HG02798 (cell line): ENCODE data around the gene PFN1.

Experiments
- ATAC-seq: cut with Tn5 transposase; IDR thresholded peaks from one replicate; pipeline ENCODE4 v1.9.1; 2021; ENCODE audit warnings: mild to moderate bottlenecking; ENCODE audit not compliant: unreplicated experiment, poor library complexity

The PFN1 gene

DNA sequence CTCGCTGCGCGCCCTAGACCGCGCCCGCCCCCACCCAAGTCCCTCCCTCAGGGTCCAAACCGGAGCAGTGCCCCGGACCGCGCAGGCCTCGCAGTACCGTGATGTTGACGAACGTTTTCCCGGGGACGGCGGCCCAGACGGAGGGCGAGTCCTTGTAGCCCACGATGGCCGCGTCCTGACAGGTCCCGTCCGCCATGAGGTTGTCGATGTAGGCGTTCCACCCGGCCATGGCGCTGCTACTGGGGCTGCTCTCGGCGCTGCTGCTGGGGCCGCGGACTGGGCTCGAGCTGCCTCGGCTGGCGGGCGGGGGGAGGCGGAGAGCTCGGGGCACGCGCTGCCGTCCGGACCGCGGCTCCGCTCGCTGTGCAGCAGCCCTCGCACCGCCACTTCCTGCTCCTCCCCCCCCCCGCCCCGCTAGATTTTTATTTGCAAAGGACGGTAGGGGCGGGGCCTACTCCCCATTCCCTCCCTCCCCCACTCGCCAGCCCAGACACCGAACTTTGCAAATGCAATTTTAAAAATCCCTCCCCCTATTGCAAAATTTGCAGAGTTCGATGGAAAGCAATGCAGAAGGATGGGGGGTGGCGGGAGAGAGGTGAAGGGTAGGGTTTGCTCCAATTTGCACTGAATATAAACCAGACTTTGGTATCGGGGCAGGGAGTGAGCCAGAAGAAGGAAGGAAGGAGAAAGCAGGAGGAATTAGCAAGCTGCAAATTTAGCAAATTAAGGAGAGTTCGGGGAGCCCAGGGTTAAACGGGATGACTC, at the start of gene PFN1:
TSS of gene PFN1 (minus strand) at position 365 of the 765 bp plus-strand sequence. CDS start at position 229, 136 bp downstream.
- peak; percentile 20 for ATAC-seq

DNA sequence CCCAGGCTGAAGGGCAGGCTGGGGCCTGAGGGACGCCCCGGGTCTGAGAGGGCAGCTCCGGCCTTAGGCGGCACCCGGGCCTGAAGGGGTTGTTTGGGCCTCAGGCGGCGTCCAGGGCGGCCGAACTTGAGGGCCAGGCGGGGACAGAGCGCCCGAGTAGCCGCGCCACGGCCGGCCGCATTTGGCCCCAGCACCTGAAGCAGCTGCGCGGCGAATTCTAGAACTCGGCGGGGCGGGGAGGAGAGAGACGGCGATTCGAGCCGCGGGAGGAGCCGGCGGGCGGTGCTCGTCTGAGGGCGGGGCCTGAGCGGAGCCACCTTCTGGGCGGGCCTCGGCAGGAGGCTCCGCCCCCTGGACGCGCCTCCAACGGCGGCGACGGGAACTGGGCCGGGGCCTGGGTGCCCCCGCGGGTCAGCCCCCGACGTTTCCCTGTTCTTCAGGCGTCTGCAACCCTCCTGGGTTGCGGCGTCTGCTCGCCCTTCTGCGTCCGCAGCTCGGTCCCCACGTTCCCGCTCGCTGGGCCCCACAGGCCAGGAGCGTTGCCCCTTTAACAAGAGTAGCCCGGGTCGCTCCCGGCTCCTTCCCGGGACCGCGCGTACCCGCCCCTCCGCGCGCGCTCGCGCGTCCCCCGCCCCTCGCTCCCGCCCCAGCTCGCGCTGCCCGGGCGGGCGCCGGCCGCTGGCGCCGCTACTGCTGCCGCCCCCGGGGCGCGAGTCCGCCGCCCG, 49.1 kb upstream of the PFN1 start, which contains the start of the genes INCA1 and KIF1C:
TSS of gene INCA1 (minus strand) at position 221 of the 725 bp plus-strand sequence. CDS start 3,085 bp downstream, outside the sequence.
TSS of gene KIF1C (plus strand) at position 649 of the 725 bp plus-strand sequence. CDS start 2,297 bp downstream, outside the sequence.
- peak; percentile 89 for ATAC-seq

DNA sequence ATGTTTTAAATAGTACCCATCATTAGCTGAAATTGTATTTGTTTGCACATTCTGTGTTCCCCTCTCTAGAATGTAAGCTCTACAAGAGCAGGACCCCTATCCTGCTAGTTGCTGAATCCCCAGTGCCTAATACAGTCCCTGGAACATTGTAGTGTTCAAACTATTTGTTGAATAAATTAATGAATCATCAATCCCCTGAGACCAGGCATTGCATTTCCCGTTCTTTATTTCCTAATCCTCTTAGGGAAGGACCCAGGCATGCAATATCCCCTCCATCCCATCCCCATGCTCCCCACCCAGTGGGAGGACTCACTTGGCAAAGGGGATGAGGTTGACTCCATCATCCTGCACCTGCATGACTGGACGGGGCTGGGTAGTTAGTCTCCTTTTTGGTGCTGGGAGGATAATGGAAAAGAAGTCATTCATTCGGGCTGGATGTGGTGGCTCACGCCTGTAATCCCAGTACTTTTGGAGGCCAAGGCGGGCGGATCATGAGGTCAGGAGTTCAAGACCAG, 45.8 kb upstream of the PFN1 start:
- no peak for ATAC-seq

DNA sequence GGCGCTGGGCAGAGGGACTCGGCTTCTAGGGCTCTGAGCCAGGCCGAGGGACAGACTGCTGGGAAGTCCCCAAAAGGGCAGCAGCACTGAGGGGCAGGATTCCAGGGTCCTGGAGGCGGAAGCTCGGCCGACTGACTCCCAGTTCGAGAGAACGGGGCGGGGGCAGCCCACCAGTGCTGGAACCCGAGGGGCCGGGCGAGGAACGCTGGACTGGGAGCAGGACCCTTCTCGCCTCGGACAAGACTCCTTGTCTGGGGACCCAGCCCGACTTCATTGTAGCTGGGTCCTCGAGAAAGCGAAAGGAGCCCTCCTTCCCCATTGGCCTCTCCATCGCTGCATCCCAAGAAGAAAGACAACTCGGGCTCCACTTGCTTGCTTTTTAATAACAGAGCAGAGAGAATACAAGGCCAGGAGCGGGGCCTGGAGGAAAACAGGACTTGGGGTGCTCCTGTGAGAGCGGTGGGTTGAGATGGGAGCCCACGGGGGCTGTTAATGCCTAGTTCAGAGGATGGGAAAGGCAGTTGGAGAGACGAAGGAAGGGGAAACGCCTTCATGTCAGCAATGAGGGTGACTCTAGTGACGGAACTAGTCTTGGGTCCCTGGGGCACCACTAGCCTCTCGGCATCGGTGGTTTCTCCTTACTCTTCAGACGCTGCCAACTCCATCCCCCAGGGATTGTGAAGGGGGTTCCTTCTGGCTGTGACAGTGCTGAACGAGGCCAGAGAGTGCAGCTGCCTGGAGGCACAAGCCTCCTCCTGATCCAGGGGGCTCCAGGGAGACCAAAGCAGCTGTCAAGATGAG, 39.6 kb upstream of the PFN1 start:
- ATAC-seq = no peak

DNA sequence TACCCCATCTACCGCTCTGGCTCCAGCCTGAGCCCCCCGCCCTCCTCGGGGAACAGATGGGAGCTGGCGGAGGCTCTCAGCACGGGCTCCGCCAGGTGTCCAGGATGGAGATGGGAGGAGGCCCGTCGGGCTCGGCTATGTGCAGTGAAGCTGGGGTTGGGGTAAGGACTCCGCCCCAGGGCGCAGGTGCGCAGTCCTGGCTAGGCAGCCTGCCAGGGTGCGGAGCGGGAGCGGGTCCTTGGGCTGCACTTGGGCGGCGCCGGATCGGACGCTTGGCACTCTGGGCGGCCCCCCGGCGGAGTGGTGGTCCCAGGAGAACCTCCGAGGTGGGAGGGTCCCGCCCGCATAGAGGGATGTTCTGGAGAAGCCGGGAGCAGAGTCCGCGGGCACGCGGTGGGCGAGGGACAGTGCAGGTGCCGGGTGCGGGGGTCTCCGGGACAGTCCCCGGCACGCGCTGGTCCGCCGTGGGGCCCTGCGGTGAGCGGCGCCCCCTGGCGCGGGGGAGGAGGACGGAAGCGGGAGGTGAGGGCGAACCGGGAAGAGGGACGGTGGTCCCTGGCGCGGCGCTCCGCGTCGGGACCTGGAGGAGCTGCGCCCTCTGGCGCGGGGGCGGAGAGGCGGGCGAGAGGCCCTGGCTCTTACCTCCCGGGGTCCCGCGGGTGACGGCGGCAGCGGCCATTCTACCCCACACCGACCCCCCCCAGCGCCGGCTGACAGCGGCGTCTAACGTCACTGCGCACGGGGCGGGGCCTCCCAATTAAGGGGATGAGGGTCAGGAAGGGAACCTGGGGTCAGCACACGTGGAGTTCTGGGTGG, 38.8 kb upstream of the PFN1 start, which contains the start of gene CAMTA2:
TSS of gene CAMTA2 (minus strand) at position 725 of the 816 bp plus-strand sequence. CDS start 1,453 bp downstream, outside the sequence.
- peak; percentile 75 for ATAC-seq

DNA sequence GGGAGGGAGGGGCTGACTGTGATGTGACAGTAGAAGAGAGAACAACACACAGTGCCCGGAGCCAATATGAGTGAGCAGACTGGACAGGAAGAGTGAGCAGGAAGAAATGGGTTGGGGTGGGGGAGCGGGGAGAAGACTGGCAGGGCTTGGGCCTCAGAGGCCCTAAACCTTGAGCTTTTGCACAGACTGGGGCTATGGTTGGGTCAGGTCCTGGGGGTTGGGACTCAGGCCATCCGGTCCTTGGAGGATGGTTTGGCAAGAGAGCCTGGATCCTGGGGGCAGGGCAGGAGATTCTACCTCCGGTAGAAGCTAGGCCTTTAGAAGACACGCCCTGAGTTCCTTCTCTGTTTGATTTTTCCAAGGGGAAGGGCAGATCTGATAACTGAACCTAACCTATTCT, 38.1 kb upstream of the PFN1 start:
- ATAC-seq = no peak

DNA sequence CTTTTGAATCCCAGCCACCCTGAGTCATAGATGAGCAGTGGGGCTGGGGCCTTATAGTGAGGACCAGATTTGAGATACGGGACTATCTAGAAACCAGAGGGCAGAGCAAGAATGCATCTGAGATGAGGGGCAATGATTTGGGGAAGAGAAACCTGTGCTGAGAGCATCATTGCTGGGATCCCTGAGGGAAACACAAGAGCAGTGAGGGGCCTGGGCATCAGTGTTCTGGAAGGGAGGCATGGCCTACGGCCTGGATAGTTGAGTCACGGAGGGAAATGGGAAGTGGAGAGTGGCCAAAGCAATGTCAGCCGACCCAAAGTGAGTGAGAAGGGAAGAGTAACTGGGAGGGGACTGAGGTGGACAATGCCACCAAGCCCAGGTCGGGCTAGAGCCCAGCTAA, 34.0 kb upstream of the PFN1 start:
- no peak for ATAC-seq

DNA sequence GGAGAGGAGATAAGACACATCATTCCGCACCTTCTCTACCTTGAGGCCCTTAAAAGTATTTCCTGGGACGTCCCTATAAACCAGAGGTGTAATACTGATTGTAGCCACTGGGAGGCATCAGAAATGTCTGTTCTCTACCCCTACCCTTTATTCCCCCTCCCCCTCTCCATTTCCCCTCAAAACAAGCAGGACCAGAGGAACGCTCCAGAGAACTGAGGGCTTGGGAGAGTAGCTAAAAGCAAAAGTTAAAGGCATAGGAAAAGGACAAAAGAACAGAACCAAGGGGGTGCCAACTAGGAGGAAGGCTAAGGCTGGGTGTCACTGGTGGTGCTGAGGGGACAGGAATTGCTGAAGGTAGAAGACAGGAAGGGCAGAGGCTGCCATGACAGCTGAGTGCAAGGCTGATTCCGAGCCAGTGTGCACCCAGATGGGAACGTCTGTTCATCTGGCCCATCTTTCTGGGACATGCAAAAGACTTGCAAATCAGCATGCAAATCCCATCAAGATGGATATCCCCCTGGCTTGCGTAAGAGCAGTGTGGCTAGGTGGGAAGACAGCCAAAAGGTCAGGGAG, 32.4 kb upstream of the PFN1 start:
- ATAC-seq = no peak

DNA sequence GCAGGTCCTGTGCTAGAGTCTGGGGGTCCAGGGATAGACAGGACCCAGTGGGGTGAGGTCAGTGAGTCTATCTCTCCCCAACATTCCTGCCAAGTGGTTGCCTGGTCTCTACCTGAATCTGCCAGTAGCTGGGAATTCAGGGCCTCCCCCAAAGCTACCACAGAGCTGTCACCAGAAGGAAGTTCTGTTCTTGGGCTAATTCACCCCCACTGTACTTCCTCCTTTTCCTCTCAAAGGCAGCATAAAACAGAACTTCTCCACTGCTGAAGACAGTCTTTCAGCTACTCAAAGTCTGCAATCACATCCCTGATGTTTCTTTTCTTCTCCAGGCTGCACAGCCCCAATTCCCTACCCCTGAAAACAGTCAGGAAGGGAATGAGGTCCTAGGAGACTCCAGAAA, 30.4 kb upstream of the PFN1 start:
- no peak for ATAC-seq

DNA sequence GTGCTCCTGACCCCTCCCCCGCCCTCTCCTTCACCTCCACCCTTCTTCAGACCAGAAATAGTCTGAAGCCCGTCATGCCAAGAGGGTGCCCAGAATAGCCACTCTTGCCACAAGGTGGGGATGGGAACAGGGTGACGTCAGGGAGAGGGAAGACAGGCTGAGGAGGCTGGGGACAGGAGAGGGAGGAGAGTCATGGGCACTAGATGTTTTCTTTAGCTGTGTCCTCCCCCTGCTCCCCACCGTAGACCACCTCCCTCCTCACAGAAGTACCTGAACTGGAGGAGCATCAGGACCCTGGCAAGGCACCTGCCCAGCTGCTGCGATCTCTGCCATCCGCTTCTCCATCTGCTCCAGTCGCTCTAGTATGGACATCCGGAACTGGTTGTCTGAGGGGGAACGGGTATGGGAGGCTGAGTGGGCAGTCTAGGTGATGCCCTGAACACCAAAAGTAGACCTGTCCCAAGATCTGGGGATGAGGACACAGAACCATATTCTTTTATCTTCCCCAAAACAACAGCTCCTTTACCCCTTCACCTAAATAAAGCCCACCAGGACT, 25.9 kb upstream of the PFN1 start:
- ATAC-seq = no peak

DNA sequence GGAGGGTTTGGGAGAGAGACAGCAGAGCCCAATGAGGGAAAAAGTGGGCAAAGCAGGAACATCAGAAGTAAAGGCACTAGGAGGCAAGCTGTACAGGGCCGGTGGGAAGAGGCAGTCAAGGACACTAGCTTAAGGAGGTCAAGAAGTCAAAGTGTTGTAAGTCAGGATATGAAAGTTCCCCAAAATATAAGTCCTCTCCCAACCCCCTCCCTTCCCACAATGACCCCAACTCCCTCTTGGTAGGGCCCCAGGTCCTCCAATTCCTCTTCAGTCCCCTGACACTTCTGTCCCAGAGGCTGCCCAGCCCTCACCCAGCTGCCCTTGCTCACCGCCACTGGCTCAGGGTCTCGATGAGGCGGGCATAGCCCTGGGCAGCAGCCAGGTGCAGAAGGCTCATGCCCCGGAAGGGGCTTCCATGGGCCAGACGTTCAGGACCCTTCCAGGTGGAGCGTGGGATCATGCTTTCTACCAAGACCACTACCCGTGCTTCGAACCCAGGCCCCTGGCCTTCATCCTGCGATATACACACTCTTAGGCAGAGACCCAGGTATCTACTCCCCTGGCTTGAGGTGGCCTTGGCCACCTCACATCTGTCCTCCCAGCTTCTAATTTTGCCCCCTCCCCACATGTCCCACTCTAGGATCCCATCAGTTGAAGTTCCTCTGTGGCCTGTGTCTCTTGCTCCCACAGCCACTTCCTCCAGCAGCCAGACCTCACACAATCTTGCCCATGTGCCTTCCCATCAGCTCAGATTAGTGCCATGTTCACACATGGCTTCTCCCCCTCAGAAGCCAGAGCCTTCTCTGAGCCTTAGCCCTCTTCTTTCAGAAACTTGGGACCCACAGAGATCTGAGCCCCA, 25.2 kb upstream of the PFN1 start:
- no peak for ATAC-seq

DNA sequence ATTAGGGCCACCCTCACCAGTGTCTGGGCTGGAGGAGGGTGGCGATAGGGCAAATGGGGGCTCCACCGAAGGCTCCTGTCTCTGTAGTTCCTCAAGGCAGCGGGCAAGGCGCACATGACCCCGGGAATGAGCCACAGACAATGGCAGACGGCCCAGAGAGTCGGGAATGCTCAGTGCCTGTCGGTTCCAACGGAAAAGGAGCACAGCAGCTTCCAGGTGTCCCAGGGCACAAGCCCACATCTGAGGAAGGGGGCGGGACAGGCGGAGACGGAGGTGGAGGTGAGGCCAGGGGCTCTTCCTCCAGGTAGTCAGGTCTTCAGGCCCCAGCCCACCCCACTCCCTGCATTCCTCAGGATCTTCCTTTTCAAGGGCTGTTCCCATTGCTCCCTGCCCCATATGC, 24.4 kb upstream of the PFN1 start:
- ATAC-seq = no peak

DNA sequence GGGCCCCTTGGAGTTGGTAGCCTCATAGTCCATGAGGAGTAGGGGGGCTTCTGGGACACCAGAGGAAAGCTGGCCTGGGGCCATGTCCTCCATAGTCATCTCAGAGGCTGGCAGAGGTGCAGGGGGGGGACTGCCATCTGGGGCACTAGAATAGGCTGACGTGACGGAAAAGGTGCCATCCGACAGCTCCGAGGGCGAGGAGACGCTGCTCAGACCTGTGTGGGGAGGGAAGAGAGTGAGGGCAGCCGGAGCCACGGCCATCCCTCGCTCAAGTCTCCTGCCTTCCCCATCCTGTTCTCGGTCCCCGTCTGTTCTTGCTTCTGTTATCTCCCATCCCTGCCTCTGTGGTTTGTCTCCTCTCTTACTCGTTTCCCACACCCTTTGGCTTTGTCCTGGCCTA, 24.0 kb upstream of the PFN1 start:
- no peak for ATAC-seq

DNA sequence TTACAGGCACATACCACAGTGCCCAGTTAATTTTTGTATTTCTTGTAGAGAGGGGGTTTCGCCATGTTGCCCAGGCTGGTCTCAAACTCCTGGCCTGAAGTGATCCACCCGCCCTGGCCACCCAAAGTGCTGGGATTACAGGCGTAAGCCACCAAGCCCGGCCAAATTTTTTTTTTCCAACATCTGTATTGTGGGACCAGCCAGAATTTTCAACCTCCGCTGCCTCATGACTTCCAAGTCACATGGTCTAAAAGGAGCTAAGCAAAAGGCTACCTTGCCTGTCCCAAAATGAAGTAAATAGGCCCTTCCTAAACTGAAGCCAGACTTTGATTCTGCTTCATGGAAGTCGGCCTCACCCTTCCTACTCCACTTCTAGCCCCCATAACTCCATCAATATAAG, 23.5 kb upstream of the PFN1 start:
- ATAC-seq = no peak

DNA sequence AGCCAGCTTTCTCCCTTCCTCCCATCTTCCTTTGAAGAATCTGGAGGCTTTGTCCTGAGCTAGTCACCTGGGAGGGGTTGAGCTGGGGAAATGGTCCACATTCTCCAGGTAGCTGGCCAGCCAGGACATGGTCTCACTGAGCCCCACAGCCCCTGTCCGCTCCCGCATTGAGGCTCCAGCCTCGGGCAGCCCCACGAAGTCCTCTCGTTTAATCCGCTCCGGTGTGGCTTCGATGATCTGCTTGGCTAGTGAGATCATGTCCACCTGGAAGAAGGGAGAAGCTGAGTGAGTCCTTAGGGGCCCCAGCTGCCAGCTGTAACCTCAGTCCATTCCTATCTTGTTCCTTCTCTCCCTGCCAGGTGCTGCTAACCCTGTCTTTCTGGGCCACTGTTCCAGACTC, 21.9 kb upstream of the PFN1 start:
- ATAC-seq = no peak

DNA sequence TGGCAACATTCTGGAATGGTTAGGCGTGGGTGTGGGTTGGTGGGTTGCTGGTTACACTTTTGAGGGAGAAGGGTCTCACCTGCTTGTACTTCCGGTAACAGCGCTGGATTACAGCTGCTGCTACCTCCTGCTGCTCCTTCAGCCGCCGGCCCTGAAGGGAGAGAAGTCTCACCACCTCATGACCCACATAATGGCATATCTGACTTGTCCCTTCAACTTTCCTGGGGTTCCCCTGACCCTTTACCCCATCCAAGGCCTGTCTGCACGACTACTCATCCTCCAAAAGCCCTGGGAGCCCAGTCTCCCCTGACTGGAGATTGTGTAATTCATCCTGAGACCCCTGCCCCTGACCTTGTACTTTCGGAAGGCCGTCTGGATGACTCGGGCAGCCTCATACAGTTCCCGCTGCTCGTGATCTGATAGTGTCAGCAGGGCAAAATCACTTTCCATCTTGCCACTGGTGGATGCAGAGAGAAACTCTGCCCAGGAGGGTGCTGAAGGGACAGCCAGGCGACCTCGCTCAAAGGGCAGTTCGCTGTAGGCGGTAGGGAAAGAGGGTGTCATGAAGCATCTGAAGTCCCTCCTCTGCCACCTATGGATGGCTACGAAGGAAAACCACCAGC, 21.3 kb upstream of the PFN1 start:
- ATAC-seq = no peak

DNA sequence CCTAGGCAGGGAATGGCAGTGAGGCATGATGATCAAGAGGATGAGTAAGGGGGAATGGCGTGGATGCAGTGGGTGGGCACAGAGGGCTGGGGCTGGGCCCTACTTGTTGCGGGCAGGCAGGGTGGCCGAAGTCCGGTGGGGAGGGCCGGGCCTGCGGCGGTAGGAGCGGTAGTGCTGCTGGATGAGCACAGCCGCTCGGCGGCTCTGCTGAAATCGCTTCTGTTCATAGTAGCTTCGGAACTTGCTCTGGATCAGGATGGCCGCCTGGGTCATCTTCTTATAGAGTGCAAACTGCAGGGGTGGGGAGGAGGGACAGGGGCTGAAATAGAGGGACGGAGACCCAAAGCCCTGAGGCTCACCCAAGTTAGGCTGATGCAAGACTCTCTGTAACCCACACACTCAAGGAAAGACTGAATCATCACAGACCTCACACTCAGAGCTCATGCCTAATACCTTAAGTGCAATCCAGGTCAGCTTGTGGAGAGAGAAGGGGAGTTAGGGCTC, 20.8 kb upstream of the PFN1 start:
- no peak for ATAC-seq
